CD4-positive, CD25-positive, alpha-beta regulatory T cell (primary cell): Measurements from ENCODE around the gene EIF1AY. TPM values are rescaled to one million over a fixed set of nuclear protein-coding genes. Genes with fewer than 3 reads are reported as not detected.

ENCODE experiments used
- ATAC-seq, 2 donors: fragments of 150-1000 bp; cut with Tn5 transposase; one replicate each; pipeline ENCODE4 v1.10.0; 2021; ENCODE audit warnings: low read depth in 2 of 2, moderate number of reproducible peaks in 2 of 2, moderate library complexity in 1 of 2
- DNase-seq, 3 donors: peaks; one replicate each; pipeline versions ENCODE4 v3.0.0 to v3.0.0-alpha.2; 2012 to 2022; ENCODE audit warnings: mixed read lengths in 1 of 3
- H3K27ac ChIP-seq: one replicate; pipeline ENCODE4 v1.7.0; 2013; ENCODE audit warnings: mild to moderate bottlenecking, low read length; ENCODE audit not compliant: insufficient read depth, poor library complexity, severe bottlenecking
- H3K27me3 ChIP-seq: one replicate; pipeline ENCODE4 v1.7.0; 2013; ENCODE audit warnings: low read length; ENCODE audit not compliant: control insufficient read depth, insufficient read depth
- H3K36me3 ChIP-seq: one replicate; pipeline ENCODE4 v1.7.0; 2013; ENCODE audit warnings: mild to moderate bottlenecking, low read length, moderate library complexity; ENCODE audit not compliant: control insufficient read depth, insufficient read depth
- H3K4me1 ChIP-seq: 2 replicates; pipeline ENCODE4 v1.7.0; 2013; ENCODE audit warnings: mild to moderate bottlenecking, low read length; ENCODE audit not compliant: insufficient read depth, control insufficient read depth, poor library complexity, severe bottlenecking
- H3K4me3 ChIP-seq: one replicate; pipeline ENCODE4 v1.7.0; 2013; ENCODE audit warnings: low read depth, mild to moderate bottlenecking, low read length, moderate library complexity
- H3K9me3 ChIP-seq, 2 experiments: 1 replicate in 1 of 2; 2 replicates in 1 of 2; pipeline ENCODE4 v1.7.0; 2013; ENCODE audit warnings: low read length in 2 of 2, mild to moderate bottlenecking in 1 of 2, moderate library complexity in 1 of 2; ENCODE audit not compliant: control insufficient read depth in 2 of 2
- H3K27ac Mint-ChIP-seq, 3 donors: one replicate each; pipeline ENCODE4 v1.8.0; 2020 to 2022; ENCODE audit warnings: mild to moderate bottlenecking in 3 of 3, mixed read lengths in 3 of 3, moderate library complexity in 2 of 3
- H3K27me3 Mint-ChIP-seq: one replicate; pipeline ENCODE4 v1.8.0; 2022; ENCODE audit warnings: mild to moderate bottlenecking, mixed read lengths
- H3K36me3 Mint-ChIP-seq: one replicate; pipeline ENCODE4 v1.8.0; 2020; ENCODE audit warnings: mixed read lengths
- H3K4me1 Mint-ChIP-seq, 4 donors: one replicate each; pipeline ENCODE4 v1.8.0; 2020 to 2022; ENCODE audit warnings: mixed read lengths in 4 of 4, mild to moderate bottlenecking in 1 of 4
- H3K4me3 Mint-ChIP-seq, 4 donors: one replicate each; pipeline ENCODE4 v1.8.0; 2020 to 2022; ENCODE audit warnings: mild to moderate bottlenecking in 4 of 4, mixed read lengths in 4 of 4, moderate library complexity in 3 of 4
- H3K9me3 Mint-ChIP-seq, 7 donors: one replicate each; pipeline ENCODE4 v1.8.0; 2020 to 2022; ENCODE audit warnings: mixed read lengths in 7 of 7, mild to moderate bottlenecking in 3 of 7, moderate library complexity in 2 of 7
- polyA plus RNA-seq, 4 donors: library from polyadenylated mRNA; unstranded; fragments of 300-500 nt; fragmentation: Illumina TruSeq; gene quantifications; one replicate each; pipeline ENCODE4 v1.2.3, GENCODE V29; 2021
- total RNA-seq: library from RNA; stranded (reverse); gene quantifications from one replicate; pipeline ENCODE4 v1.2.3, GENCODE V29; 2022

Gene EIF1AY
- total and polyA plus RNA-seq, 5 donors from 2014 or later, result 72.8 TPM; not detected in 4

- Mint-ChIP-seq H3K36me3 (no peaks in the 10 kb centered on the region), H3K27ac (no peak overlapping the region), H3K9me3 (no peaks in the 10 kb centered on the region), H3K27me3 (no peaks in the 10 kb centered on the region), H3K4me1 (peaks cover 0 to 12% (median 1%) of the 10 kb centered on the region in 4 donors), H3K4me3 (no peak overlapping the region)
- no peak for ATAC-seq
- no peaks in the 10 kb centered on the region for H3K27me3 ChIP-seq
- peaks cover 14% of the 10 kb centered on the region for H3K36me3 ChIP-seq
- H3K4me3 ChIP-seq, result no peak overlapping the region
- no peaks in the 10 kb centered on the region for H3K9me3 ChIP-seq
- H3K27ac ChIP-seq, result no peak overlapping the region
- no peak for DNase-seq
- H3K4me1 ChIP-seq, result no peaks in the 10 kb centered on the region
Observed at GRCh38 chrY:20586161-20586560, 10.6 kb downstream of the EIF1AY start.

Other genes starting within 250 kb of the EIF1AY start
- gene RPS4Y2, start 180.3 kb downstream of the EIF1AY start, total RNA-seq, result not detected
- not detected for gene RPS4Y2, start 180.3 kb downstream of the EIF1AY start, polyA plus RNA-seq